ENCODE data around the gene COL5A1. TPM values are rescaled to one million over a fixed set of nuclear protein-coding genes. Genes with fewer than 3 reads are reported as not detected.

The COL5A1 gene
- polyA plus RNA-seq, 3 donors = 81.2 to 128 (median 113) TPM

DNA sequence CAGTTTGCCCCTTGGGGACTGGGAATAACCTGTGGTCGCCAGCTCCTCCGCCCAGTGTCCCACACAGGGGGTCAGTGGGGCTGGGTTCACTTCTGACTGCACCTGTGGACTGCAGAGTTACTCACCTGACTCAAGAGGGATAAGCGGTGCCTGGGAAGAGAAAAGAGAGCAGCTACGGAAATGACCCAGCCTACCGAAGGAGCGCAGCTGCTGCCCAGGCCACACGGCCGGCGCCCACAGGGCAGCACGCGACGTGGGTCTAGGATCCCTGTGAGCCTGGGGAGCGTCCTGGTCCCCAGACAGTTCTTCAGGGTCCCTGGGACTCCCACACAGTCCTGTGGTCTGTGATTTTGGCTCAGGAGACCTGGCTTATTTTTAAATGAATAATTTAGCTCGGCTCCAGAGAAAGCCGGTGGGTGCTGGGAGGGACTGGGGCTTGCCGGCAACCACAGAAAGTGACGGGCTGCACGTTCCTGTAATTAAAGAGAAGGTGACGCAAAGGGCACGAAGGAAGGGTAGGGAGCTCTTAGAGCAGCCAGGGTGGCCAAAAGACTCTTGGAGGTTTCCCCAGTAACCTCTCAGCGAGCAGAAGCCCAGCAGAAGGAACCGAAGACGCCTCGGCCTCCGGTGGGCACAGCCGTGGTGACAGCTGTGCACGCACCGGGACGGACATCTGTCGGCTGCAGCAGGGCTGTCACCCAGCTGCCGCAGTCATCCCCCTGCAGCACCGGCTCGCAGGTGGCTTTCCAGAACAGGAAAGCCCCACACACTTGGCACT lies 141.5 kb downstream of the COL5A1 start:
- DNase-seq (ENCODE audit: extremely low read depth in 1 of 11, low read depth in 9 of 11, low spot score in 4 of 11) = no peak

GRCh38 chr9:134783699-134784039 lies 142.1 kb downstream of the COL5A1 start:
- no peak for DNase-seq (ENCODE audit: extremely low read depth in 1 of 11, low read depth in 9 of 11, low spot score in 4 of 11)

GRCh38 chr9:134784577-134785305 lies 143.1 kb downstream of the COL5A1 start:
- DNase-seq (ENCODE audit: extremely low read depth in 1 of 11, low read depth in 9 of 11, low spot score in 4 of 11) = no peak

DNA sequence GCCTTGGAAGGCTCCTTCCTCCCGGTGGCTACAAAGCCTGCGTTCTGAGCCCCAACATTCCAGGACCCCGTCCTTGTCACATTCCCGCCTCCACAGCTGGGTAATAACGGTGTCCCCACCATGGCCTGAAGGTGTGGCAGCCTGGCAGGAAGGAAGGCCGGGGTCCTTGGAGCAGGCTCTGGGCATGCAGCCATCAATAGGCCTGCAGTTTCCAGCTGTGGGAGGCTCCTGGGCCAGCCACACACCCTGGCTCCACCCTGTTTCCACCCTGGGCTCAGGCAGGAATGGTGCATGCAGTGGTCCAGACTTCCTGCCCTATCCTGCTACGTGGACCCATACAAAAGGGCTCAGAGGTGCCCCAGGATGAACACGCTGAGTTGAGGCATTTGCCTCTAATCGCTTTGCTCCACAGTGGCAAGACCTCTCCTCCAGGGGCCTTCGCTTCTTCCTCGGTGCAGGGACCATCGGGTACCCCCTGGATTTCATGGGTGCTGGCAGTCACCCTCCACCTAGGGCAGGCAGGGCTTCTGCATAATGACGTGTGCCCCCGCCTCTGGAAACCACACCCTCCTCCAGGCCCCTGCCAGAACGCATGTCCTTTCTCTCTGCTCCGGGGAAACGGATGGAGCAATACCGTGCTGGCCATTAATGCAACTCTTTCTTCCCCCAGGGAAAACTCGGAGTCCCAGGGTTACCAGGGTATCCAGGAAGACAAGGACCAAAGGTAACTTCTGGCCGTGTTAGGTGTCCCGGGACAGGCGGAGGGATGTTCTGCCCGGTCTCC lies 143.9 kb downstream of the COL5A1 start:
- no peak for DNase-seq (ENCODE audit: extremely low read depth in 1 of 11, low read depth in 9 of 11, low spot score in 4 of 11)

GRCh38 chr9:134787601-134788531 lies 146.3 kb downstream of the COL5A1 start:
- DNase-seq (ENCODE audit: extremely low read depth in 1 of 11, low read depth in 9 of 11, low spot score in 4 of 11) = no peak

DNA sequence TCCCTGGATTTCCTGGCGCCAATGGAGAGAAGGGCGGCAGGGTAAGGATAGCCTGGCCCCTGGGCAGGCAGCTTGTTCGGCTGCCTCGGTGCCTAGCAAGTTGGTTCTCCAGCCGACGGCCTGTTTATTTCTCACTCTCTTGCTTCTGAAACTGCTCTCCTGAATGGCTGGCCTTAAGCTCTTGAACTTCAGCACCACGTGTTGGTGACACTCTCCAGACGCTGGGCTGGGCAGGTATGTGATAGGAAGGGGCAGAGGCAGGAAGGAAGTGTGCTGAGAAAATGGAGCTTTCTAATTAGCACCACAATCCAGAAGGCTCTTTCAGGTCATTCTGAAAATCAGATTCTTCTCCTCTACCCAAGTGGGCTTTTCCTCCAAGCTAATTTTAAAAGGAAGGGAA lies 147.6 kb downstream of the COL5A1 start:
- DNase-seq (ENCODE audit: extremely low read depth in 1 of 11, low read depth in 9 of 11, low spot score in 4 of 11) = no peak

DNA sequence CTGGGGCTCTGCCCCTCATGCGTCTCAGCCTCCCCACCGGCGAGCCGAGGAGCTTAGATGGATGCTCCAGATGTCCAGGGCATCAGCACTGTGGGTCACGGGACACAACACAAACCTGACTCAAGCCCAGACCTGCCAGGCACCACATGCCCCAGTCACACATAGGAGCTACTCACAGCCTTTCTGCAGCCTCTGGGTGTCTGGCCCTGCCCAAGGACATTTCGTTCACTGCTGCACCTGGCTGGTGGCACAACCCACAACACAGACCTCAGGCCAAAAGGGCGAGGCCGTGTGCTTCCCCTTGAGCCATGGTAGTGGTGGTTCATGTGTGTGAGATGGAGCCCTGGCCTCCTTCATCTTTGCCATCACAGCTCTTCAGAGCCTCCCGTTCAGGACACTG lies 149.4 kb downstream of the COL5A1 start:
- DNase-seq (ENCODE audit: extremely low read depth in 1 of 11, low read depth in 9 of 11, low spot score in 4 of 11) = no peak

DNA sequence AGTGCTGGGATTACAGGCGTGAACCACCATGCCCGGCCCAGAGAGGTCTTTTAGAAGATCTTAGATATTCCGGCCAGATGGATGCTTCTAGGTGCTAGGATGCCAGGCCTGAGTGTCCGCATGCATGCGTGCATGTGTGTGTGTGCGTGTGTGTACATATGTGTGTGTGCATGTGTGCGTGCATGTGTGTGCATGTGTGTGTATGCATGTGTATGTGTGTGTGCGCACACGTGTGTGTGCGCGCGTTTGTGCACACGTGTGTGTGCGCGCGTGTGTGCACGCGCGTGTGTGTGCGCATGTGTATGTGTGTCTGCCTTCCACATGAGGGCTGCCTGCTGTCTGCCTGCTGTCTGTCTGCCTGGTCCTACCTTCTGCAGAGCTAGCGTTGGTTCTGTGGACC lies 151.0 kb downstream of the COL5A1 start:
- DNase-seq (ENCODE audit: extremely low read depth in 1 of 11, low read depth in 9 of 11, low spot score in 4 of 11) = no peak

- no peak for DNase-seq (ENCODE audit: extremely low read depth in 1 of 11, low read depth in 9 of 11, low spot score in 4 of 11)
Measured at GRCh38 chr9:134793288-134794188, 151.9 kb downstream of the COL5A1 start.

DNA sequence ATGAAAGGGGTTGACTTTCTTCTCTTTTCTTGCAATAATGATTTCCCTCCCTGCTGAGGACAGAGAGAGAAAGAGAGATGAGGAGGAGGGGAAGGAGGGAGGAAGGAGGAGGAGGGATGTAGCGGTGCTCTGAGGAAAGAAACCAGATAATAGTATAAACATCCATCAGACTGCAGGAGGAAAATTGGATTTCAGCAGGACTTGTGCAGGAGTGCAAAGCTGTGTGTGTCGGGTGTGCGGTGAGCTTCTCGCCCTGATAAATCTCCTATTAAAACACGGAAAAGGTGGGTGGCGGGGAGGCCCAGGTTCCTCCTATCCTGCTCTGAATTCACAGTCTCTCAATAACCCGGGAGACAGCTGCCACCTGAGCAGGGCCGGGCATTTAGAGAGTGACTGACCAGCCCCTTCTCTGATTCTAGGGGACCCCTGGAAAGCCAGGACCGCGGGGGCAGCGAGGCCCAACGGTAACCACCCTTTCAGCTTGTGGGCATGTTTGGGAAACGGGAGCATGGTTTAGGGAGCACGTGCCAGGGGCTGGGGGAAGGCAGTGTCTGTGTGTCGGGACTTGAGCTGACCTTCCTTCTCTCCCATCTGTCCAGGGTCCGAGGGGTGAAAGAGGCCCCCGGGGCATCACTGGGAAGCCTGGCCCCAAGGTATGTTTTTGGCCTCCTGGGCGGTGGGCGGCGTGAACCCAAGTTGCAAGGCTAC lies 153.2 kb downstream of the COL5A1 start:
- DNase-seq (ENCODE audit: extremely low read depth in 1 of 11, low read depth in 9 of 11, low spot score in 4 of 11) = no peak

DNA sequence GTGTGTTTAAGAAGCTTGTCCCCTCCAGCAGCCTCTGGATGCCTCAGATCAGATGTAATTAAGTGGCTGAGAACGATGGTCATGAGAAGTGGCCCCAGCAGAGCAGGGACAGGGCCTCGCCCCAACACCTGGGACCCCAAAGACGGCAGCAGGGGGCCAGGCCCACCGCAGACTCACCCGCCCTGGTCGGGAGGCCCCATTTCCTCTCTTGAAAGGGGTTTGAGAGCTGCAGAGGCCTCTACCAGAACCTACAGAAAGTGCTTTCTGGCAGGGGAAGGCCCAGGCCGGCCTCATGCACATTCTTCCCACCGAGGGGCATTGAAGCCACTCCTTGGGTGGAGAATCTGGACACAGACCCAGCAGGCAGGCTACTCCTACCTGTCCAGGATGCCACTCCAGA lies 153.8 kb downstream of the COL5A1 start:
- DNase-seq (ENCODE audit: extremely low read depth in 1 of 11, low read depth in 9 of 11, low spot score in 4 of 11) = no peak

- DNase-seq (ENCODE audit: extremely low read depth in 1 of 11, low read depth in 9 of 11, low spot score in 4 of 11) = no peak
Measured at GRCh38 chr9:134796882-134797281, 155.3 kb downstream of the COL5A1 start.

DNA sequence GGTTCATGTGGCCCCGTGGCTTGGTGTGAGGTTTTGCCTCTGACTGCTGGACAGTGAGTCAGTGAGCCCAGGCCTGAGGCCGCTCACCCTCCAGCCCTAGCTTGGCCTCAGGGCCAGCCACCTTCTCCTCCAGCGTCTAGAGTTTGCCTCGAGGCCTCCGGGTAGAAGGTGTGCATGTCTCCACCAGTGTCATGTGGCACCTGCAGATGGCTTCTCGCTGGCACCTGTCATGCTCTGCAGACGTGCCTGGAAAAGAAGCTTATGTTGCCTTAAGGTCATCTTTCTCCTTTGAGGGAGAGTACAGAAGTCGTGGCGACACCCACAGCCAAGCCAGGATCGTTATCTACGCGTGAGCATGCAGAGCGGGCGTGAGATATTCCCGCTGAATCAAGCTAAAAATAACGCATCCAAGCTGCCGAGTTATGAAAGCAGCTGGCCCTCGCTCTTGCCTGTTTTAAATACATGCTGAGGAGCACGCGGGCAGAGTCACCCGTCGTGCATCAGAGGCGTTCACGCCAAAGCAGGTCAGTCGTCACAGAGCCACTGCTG lies 159.3 kb downstream of the COL5A1 start:
- no peak for DNase-seq (ENCODE audit: extremely low read depth in 1 of 11, low read depth in 9 of 11, low spot score in 4 of 11)

- DNase-seq (ENCODE audit: extremely low read depth in 1 of 11, low read depth in 9 of 11, low spot score in 4 of 11) = no peak
Measured at GRCh38 chr9:134802216-134802795, 160.7 kb downstream of the COL5A1 start.

DNA sequence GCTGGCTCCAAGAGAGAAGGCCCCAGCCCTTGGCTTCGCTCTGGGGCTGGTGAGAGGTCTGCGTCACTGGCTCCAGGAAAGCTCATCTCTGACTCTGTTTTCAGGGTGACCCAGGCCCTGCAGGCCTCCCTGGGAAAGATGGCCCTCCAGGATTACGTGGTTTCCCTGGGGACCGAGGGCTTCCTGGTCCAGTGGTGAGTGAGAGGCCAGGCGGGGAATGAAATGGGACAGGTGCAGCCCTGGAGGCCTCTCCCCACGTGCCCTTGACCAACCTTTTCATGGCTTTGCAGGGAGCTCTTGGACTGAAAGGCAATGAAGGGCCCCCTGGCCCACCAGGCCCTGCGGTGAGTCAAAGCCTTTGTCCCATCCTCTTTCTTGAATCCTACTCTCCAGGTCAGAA lies 163.3 kb downstream of the COL5A1 start:
- no peak for DNase-seq (ENCODE audit: extremely low read depth in 1 of 11, low read depth in 9 of 11, low spot score in 4 of 11)

- DNase-seq (ENCODE audit: extremely low read depth in 1 of 11, low read depth in 9 of 11, low spot score in 4 of 11) = no peak
Measured at GRCh38 chr9:134807716-134808446, 166.3 kb downstream of the COL5A1 start.
